Inflammatory macrophage (primary cell): ENCODE measurements around the gene KCTD19.

Experiments used
- DNase-seq, 2 donors: peaks; one replicate each; pipeline ENCODE4 v3.0.0-alpha.2; 2020 to 2022

KCTD19 gene

GRCh38 chr16:67283039-67283825 is 43.3 kb downstream of the KCTD19 start:
- peak; percentile 48 to 74 for DNase-seq

- DNase-seq: no peak
These were observed 44.1 kb downstream of the KCTD19 start for GRCh38 chr16:67282447-67282805.

GRCh38 chr16:67281536-67282446 is 44.8 kb downstream of the KCTD19 start:
- no peak for DNase-seq

GRCh38 chr16:67280090-67281015 is 46.2 kb downstream of the KCTD19 start:
- no peak for DNase-seq

- DNase-seq: peak; percentile 79 to 84
These were observed 47.0 kb downstream of the KCTD19 start, which contains the start of gene PLEKHG4 for GRCh38 chr16:67279296-67280089. TSS of gene PLEKHG4 (plus strand) at chr16:67279532. CDS start at chr16:67280045, 513 bp downstream.

GRCh38 chr16:67278773-67279295 is 47.7 kb downstream of the KCTD19 start:
- DNase-seq: peak; percentile 55 to 83

GRCh38 chr16:67277999-67278772 is 48.4 kb downstream of the KCTD19 start:
- DNase-seq: no peak

- peak; percentile 13 to 55 for DNase-seq
These were observed 49.1 kb downstream of the KCTD19 start for GRCh38 chr16:67277294-67277998.

- no peak for DNase-seq
These were observed 51.2 kb downstream of the KCTD19 start for GRCh38 chr16:67275321-67275720.

- no peak for DNase-seq
These were observed 55.1 kb downstream of the KCTD19 start for GRCh38 chr16:67271446-67271845.

GRCh38 chr16:67270931-67271338 is 55.6 kb downstream of the KCTD19 start:
- no peak for DNase-seq

GRCh38 chr16:67269766-67270165 is 56.8 kb downstream of the KCTD19 start:
- DNase-seq: no peak

GRCh38 chr16:67268136-67268579 is 58.4 kb downstream of the KCTD19 start:
- peak in 1 of 2 donors; percentile 30 for DNase-seq

GRCh38 chr16:67265834-67266233 is 60.7 kb downstream of the KCTD19 start:
- DNase-seq: no peak

GRCh38 chr16:67264866-67265265 is 61.7 kb downstream of the KCTD19 start:
- no peak for DNase-seq

GRCh38 chr16:67264277-67264676 is 62.3 kb downstream of the KCTD19 start:
- DNase-seq: no peak

- no peak for DNase-seq
These were observed 63.3 kb downstream of the KCTD19 start for GRCh38 chr16:67263201-67263600.

GRCh38 chr16:67260426-67261063 is 66.0 kb downstream of the KCTD19 start:
- peak; percentile 35 to 63 for DNase-seq

- DNase-seq: no peak
These were observed 66.8 kb downstream of the KCTD19 start for GRCh38 chr16:67259705-67260104.
